ENCODE data around the gene GRM2.

Gene GRM2

DNA sequence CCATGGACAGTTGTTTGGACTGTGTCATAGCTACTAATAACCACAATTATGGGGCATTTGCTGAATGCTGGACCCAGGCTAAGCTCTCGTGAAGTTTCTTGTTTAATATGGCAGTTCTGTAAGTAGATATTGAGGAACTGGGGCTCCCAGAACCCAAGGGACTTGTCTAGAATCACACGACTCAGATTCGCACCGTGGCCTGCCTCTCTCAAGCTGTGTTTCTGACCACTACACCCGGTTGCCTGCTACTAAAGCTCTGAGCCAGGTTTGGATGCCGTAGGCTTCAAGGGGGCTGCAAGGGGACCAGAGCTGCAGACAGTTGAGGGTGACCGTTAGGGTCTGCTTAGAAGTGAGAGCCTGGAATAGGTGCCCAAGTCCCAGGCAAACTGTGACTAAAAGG, 24.3 kb upstream of the GRM2 start:
- no peaks in the 10 kb centered on the region for H3K36me3 ChIP-seq
- no peak for DNase-seq
- no peaks in the 10 kb centered on the region for H3K27me3 ChIP-seq
- H3K4me1 ChIP-seq, result no peaks in the 10 kb centered on the region
- H3K4me3 ChIP-seq (ENCODE audit: low read depth, low read length), result no peak overlapping the region
- no peaks in the 10 kb centered on the region for H3K9me3 ChIP-seq
- TF ChIP-seq, protein P1, sequence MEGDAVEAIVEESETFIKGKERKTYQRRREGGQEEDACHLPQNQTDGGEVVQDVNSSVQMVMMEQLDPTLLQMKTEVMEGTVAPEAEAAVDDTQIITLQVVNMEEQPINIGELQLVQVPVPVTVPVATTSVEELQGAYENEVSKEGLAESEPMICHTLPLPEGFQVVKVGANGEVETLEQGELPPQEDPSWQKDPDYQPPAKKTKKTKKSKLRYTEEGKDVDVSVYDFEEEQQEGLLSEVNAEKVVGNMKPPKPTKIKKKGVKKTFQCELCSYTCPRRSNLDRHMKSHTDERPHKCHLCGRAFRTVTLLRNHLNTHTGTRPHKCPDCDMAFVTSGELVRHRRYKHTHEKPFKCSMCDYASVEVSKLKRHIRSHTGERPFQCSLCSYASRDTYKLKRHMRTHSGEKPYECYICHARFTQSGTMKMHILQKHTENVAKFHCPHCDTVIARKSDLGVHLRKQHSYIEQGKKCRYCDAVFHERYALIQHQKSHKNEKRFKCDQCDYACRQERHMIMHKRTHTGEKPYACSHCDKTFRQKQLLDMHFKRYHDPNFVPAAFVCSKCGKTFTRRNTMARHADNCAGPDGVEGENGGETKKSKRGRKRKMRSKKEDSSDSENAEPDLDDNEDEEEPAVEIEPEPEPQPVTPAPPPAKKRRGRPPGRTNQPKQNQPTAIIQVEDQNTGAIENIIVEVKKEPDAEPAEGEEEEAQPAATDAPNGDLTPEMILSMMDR (IDR thresholded peaks at IDR 0.05; ENCODE audit: low read depth, low read length), result no peak

DNA sequence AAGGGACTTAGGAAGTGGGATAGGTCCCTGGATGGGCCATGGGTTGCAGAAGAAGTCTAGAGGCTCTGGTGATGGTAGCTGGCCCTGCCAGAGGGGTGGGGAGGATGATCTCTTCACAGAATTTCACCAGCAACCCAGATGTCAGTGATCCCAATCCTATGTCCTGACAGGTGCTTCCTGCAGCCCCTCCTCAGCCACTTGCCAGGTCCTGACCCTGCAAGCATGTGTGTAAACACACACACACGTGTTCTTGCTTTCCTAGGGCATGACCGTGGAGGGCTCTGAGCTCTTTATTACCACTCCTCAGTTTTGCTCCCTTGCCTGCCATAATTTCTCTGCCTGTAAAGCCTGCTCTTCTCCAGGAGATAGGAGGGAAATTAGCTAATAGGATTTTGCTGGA, 23.3 kb upstream of the GRM2 start:
- TF ChIP-seq, protein P1 (IDR thresholded peaks at IDR 0.05; ENCODE audit: low read depth, low read length), result no peak
- H3K4me1 ChIP-seq, result no peaks in the 10 kb centered on the region
- DNase-seq, result no peak
- H3K4me3 ChIP-seq (ENCODE audit: low read depth, low read length), result no peak overlapping the region
- H3K9me3 ChIP-seq, result no peaks in the 10 kb centered on the region
- no peaks in the 10 kb centered on the region for H3K27me3 ChIP-seq
- H3K36me3 ChIP-seq, result no peaks in the 10 kb centered on the region

DNA sequence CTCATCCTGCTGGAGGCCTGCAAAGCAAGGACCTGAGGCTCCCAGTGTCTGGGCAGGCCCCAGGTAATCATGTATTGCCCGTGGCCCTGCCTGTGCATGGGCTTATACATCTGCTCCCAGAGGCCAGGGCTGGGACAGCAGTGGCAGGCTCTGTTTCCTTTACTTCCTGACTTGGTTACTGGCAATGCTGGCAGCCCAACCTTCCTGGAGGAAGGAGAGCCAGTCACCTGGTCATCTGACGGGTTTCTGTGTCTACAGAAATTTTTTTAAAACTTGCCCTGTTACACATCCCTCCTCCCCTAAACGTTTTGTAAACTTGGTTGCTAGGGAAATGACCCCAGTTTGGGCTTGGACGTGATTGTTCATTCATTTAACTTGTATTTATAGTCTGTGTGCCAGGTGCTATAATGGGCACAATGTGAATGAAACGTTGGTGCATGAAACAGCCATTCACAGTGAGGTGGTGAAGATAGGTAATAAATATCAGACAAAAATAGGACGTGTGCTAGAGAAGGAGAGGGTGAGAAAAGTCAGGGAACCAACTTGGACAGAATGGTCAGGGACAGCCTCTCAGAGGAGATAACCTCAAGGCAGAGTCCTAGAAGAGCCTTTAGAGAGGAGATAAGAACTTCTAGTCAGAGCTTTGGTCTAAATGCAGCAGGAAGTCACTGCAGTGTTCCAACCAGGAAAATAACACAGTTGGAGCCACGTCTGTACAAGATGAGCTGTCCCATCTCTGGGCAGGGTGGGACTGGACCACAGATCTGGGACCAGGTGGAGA, 21.7 kb upstream of the GRM2 start:
- Histone ChIP-seq H3K9me3 (no peaks in the 10 kb centered on the region), H3K27me3 (no peaks in the 10 kb centered on the region), H3K36me3 (no peaks in the 10 kb centered on the region), H3K4me1 (no peaks in the 10 kb centered on the region), H3K4me3 (ENCODE audit: low read depth, low read length) (no peak overlapping the region)
- TF ChIP-seq, protein P1 (IDR thresholded peaks at IDR 0.05; ENCODE audit: low read depth, low read length), result no peak
- no peak for DNase-seq

DNA sequence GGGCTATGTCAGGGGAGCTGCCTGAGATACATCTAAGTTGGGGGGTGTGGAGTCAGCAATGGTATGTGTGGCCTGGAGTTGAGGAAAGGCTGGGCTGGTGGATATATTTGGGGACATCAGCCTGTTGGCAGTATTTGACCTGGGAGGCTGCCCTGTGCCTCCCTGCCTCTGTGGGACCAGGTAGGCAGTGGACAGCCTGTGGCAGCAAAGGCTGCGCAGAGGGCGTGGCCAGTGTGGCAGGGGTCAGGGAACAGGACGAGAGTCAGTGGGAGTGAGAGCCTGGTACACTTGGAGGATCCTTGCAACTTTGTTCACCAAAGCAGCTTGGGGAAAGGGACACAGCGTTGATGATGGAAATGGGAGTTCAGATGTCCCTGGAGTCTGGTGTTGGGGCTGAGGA, 20.8 kb upstream of the GRM2 start:
- H3K4me3 ChIP-seq (ENCODE audit: low read depth, low read length), result no peak overlapping the region
- TF ChIP-seq, protein P1 (IDR thresholded peaks at IDR 0.05; ENCODE audit: low read depth, low read length), result no peak
- no peaks in the 10 kb centered on the region for H3K9me3 ChIP-seq
- DNase-seq, result no peak
- no peaks in the 10 kb centered on the region for H3K4me1 ChIP-seq
- H3K27me3 ChIP-seq, result no peaks in the 10 kb centered on the region
- H3K36me3 ChIP-seq, result no peaks in the 10 kb centered on the region

DNA sequence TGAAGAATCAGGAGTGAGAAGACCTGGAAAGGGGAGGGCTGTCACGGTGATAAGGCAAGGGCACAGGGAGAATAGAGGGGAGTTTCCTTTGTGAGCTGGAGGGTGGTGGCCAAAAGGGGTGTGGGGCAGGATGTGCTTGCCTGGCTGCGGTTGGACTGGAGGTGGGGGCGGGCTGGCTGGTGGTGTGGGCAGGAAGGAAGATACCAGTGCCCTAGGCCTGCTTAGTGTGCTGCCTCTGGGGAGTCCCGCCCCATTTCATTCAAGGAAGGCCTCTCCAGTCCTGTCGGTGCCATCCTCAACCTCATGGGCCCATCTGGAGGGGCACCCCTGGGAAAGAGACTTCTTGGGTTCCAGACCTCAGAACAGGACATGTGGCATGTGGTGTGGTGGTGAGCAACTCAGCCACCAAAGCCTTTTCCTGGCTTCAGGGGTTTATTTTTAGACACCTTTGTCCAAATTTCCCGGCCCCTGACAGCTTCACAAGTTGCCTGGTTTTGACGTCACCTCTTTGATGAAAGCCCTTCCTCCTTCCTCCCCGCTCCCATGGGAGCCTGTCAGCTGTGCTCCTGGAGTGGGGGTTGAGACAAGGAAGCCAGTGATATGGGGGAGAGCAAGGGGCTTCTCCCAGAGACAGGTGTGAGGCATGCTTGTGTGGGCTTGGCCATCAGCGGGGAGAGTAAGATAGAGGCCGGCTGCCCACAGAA, 20.2 kb upstream of the GRM2 start:
- H3K36me3 ChIP-seq, result no peaks in the 10 kb centered on the region

More for the DNA sequence above, 20.2 kb upstream of the GRM2 start:
- Histone ChIP-seq H3K4me1 (no peaks in the 10 kb centered on the region), H3K9me3 (no peaks in the 10 kb centered on the region), H3K4me3 (ENCODE audit: low read depth, low read length) (no peak overlapping the region), H3K27me3 (no peaks in the 10 kb centered on the region)
- DNase-seq, result no peak
- TF ChIP-seq, protein P1 (IDR thresholded peaks at IDR 0.05; ENCODE audit: low read depth, low read length), result no peak

All from BE2C (cell line).